ENCODE results near the gene PALS1.

- TF ChIP-seq CTCF (IDR thresholded peaks at IDR 0.05; ENCODE audit: insufficient read depth, low read length) (no peak), POLR2AphosphoS5 (IDR thresholded peaks at IDR 0.05; ENCODE audit: low read depth) (no peak), REST (IDR thresholded peaks at IDR 0.05; ENCODE audit: insufficient replicate concordance, low read depth) (no peak)
Measured at GRCh38 chr14:67207810-67208209, 33.4 kb upstream of the PALS1 start.
